ENCODE data around the gene CALHM4. TPM values are rescaled to one million over a fixed set of nuclear protein-coding genes. Genes with fewer than 3 reads are reported as not detected.

The CALHM4 gene
- total RNA-seq, 4 donors from 2014 or later, result not detected

GRCh38 chr6:116579143-116579542 lies 25.6 kb downstream of the CALHM4 start:
- intact Hi-C loops (cut with DNase I), result no loop called here
- H3K9me3 ChIP-seq, result no peaks in the 10 kb centered on the region
- peaks cover 0 to 13% (median 0%) of the 10 kb centered on the region in 3 donors for H3K4me1 ChIP-seq
- no peaks in the 10 kb centered on the region for H3K27me3 ChIP-seq
- no peak overlapping the region for H3K4me3 ChIP-seq
- H3K27ac ChIP-seq, result no peak overlapping the region
- WGBS, 2 donors, result 100% methylated on average over 1 of the region's 1 CpG
- H3K36me3 ChIP-seq, result peaks cover 0 to 70% (median 0%) of the 10 kb centered on the region in 3 donors
- TF ChIP-seq, protein P1, sequence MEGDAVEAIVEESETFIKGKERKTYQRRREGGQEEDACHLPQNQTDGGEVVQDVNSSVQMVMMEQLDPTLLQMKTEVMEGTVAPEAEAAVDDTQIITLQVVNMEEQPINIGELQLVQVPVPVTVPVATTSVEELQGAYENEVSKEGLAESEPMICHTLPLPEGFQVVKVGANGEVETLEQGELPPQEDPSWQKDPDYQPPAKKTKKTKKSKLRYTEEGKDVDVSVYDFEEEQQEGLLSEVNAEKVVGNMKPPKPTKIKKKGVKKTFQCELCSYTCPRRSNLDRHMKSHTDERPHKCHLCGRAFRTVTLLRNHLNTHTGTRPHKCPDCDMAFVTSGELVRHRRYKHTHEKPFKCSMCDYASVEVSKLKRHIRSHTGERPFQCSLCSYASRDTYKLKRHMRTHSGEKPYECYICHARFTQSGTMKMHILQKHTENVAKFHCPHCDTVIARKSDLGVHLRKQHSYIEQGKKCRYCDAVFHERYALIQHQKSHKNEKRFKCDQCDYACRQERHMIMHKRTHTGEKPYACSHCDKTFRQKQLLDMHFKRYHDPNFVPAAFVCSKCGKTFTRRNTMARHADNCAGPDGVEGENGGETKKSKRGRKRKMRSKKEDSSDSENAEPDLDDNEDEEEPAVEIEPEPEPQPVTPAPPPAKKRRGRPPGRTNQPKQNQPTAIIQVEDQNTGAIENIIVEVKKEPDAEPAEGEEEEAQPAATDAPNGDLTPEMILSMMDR (IDR thresholded peaks at IDR 0.05), result no peak
- TF ChIP-seq POLR2A (IDR thresholded peaks at IDR 0.05), result no peak
- DNase-seq, result no peak

DNA sequence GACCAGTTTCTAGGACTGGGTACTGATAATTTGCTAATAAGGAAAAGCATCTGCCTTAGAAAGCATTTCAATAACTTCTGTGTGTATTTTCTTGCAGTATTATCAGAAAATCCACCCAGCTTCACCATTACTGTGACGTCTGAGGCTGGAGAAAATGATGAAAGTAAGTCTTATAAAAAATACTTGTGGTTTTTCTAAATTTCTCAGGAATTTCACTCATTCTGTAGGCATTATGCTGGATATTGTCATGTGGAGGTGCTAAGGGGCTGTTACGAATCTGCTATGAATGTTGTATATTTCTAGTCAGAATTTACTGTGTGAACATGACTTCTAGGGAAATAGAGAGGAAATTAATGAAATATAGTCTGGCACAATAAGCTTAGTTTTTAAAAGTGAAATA lies 26.6 kb downstream of the CALHM4 start:
- Histone ChIP-seq H3K4me1 (peaks cover 0 to 10% (median 0%) of the 10 kb centered on the region in 3 donors), H3K27ac (no peak overlapping the region), H3K36me3 (peaks cover 0 to 70% (median 0%) of the 10 kb centered on the region in 3 donors), H3K9me3 (no peaks in the 10 kb centered on the region), H3K27me3 (no peaks in the 10 kb centered on the region), H3K4me3 (no peak overlapping the region)
- TF ChIP-seq POLR2A (IDR thresholded peaks at IDR 0.05), result no peak
- TF ChIP-seq, protein P1 (IDR thresholded peaks at IDR 0.05), result no peak
- WGBS, 2 donors, result 87 to 89% methylated on average over 2 of the region's 2 CpGs
- intact Hi-C loops (cut with DNase I), result no loop called here
- DNase-seq, result no peak

DNA sequence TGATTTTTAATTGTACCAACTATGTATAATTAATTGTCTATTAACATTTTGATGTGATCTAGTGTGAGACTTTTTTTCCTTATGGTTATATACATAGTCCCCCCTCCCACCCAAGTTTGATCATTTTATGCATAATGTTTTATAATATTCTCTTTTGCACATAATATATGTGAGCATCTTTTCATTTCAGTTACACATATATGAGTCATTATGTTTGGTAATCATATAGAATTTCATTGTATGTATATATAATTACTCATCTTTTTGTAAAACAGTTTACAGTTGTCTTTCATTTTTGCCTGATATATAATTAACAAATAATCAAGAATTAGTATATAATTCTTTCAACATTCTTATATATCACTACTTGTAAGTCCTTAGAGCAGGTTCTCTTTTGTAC lies 32.7 kb downstream of the CALHM4 start:
- H3K27me3 ChIP-seq, result no peaks in the 10 kb centered on the region
- peaks cover 0 to 79% (median under 1%) of the 10 kb centered on the region in 3 donors for H3K36me3 ChIP-seq
- no peak overlapping the region for H3K27ac ChIP-seq
- H3K9me3 ChIP-seq, result no peaks in the 10 kb centered on the region
- H3K4me3 ChIP-seq, result no peak overlapping the region
- no peaks in the 10 kb centered on the region for H3K4me1 ChIP-seq
- TF ChIP-seq POLR2A (IDR thresholded peaks at IDR 0.05), result no peak
- TF ChIP-seq, protein P1 (IDR thresholded peaks at IDR 0.05), result no peak
- DNase-seq, result no peak
- intact Hi-C loops (cut with DNase I), result no loop called here

GRCh38 chr6:116586738-116587137 lies 33.2 kb downstream of the CALHM4 start:
- 94 to 95% methylated on average over 2 of the region's 2 CpGs for WGBS, 2 donors
- no peak for DNase-seq
- Histone ChIP-seq H3K4me3 (no peak overlapping the region), H3K9me3 (no peaks in the 10 kb centered on the region), H3K4me1 (no peaks in the 10 kb centered on the region), H3K36me3 (peaks cover 0 to 80% (median 5%) of the 10 kb centered on the region in 3 donors), H3K27ac (no peak overlapping the region), H3K27me3 (no peaks in the 10 kb centered on the region)
- intact Hi-C loops (cut with DNase I), result no loop called here
- no peak for TF ChIP-seq POLR2A (IDR thresholded peaks at IDR 0.05)
- TF ChIP-seq, protein P1 (IDR thresholded peaks at IDR 0.05), result no peak

DNA sequence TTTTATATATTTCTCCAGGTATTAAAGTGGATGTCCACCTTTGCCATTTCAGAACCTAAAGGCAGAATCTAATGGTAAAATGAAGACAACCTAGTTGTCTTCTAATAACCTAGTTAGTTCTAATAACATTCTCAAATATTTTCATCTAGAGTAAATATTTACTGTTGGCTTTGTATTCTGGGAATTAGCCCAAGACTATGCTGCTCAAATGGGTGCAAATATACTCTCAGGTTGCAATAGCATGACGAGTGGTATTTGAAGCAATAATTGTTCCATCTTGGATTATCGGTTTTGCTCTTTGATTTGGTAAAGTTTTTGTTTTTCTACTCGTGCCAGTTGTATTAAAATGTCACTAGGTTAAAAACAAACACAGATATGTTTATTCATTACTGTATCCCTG lies 41.7 kb downstream of the CALHM4 start:
- intact Hi-C loops (cut with DNase I), result no loop called here
- Histone ChIP-seq H3K27me3 (no peaks in the 10 kb centered on the region), H3K4me3 (no peak overlapping the region), H3K36me3 (peaks cover 0 to 59% (median 6%) of the 10 kb centered on the region in 3 donors), H3K4me1 (no peaks in the 10 kb centered on the region), H3K9me3 (no peaks in the 10 kb centered on the region), H3K27ac (no peak overlapping the region)
- WGBS, 2 donors, result 45 to 49% methylated on average over 3 of the region's 3 CpGs
- TF ChIP-seq, protein P1 (IDR thresholded peaks at IDR 0.05), result no peak
- DNase-seq, result no peak

All from esophagus squamous epithelium (tissue), 5 donors.